ENCODE measurements around the gene EPN1. TPM values are rescaled to one million over a fixed set of nuclear protein-coding genes. Genes with fewer than 3 reads are reported as not detected.

The EPN1 gene
- total and polyA plus RNA-seq, 2 of the 13 experiments (the other 11 are each of a cell fraction or from before 2014, with no cell fraction given), result 28.9 to 31.7 TPM

GRCh38 chr19:55643003-55643886 is 31.8 kb upstream of the EPN1 start, which contains the start of gene ZNF581:
TSS of gene ZNF581 (plus strand) at chr19:55643649. CDS start at chr19:55644572, 923 bp downstream.
- Histone ChIP-seq H3K9me3 (ENCODE audit: low read length) (no peaks in the 10 kb centered on the region), H2AFZ (ENCODE audit: low read length) (no peak within 1 kb of the TSS), H3K4me3 (replicated peaks in 1 of 3; ENCODE audit: insufficient read depth in 1 of 3, low read depth in 2 of 3, low read length in 3 of 3) (peak within 1 kb of the TSS; percentile 92 to 96 (median 92)), H4K20me1 (ENCODE audit: insufficient read depth, low read length) (no peaks in the 10 kb centered on the region), H3K4me1 (ENCODE audit: insufficient read depth, low read length) (peaks cover 57% of the 10 kb centered on the region), H3K9ac (ENCODE audit: insufficient read depth, low read depth, low read length) (peak within 1 kb of the TSS; percentile 84), H3K36me3 (replicated peaks in 1 of 2; ENCODE audit: control insufficient read depth in 1 of 2, insufficient read depth in 2 of 2, low read length in 2 of 2) (peaks cover 0 to 10% of the 10 kb centered on the region in 2 experiments; a peak in 2 of 5 replicates), H3K79me2 (ENCODE audit: insufficient read depth, low read length) (peaks cover 39% of the 10 kb centered on the region), H3K27ac (ENCODE audit: extremely low read length, insufficient read depth, low read length) (peak within 1 kb of the TSS; percentile 79), H3K4me2 (ENCODE audit: low read depth, low read length) (peak within 1 kb of the TSS; percentile 96), H3K27me3 (ENCODE audit: control insufficient read depth in 1 of 2, insufficient read depth in 2 of 2, low read length in 2 of 2) (no peaks in the 10 kb centered on the region; a peak in 1 of 5 replicates)
- ChIA-PET CTCF (ENCODE audit: low intra/inter-chr PET ratio, low total read pairs) (interaction anchor here (1.7 kb wide), 1 partner anchor 11 kb away, joined by 4 read pairs; no protein-coding TSS in a partner anchor), POLR2A (interaction anchor here (0.5 to 2.4 kb wide), 6 partner anchors 10 to 167 kb away, joined by 3 to 19 read pairs (median 9); partner anchors contain the start of genes U2AF2, ZNF628 and ZNF784)
- ATAC-seq (peak; percentile 47), DNase-seq (ENCODE audit: low spot score) (peak; percentile 57), FAIRE-seq (peak; percentile 69)
- BruUV-seq (replicated peaks), result no TSS peak
- intact Hi-C loops (cut with micrococcal nuclease; ENCODE audit: unreplicated experiment) (no loop called here), in situ Hi-C loops (cut with HindIII; ENCODE audit: extremely low pct_ligation_motif_present, low pct_unique_long_range_greater_than_20kb) (no loop called here)
- 3% methylated on average over 36 of the region's 56 CpGs for WGBS (ENCODE audit: low lambda C conversion rate)
- TF ChIP-seq MXI1 (IDR thresholded peaks at IDR 0.05; ENCODE audit: borderline replicate concordance, low read depth, low read length) (peak; percentile 88; the same call in 2 of the 3 replicates), NAIF1 (CRISPR knock-in tag; IDR thresholded peaks at IDR 0.05; ENCODE audit: borderline replicate concordance) (peak; percentile 49; the same call in 1 of the 2 replicates), ZBTB20 (CRISPR knock-in tag; IDR thresholded peaks at IDR 0.05; ENCODE audit: borderline replicate concordance, low read depth) (peak; percentile 62; the same call in 1 of the 2 replicates), SP5 (CRISPR knock-in tag; IDR thresholded peaks at IDR 0.05; ENCODE audit: borderline replicate concordance, low read depth) (peak; percentile 88), ELF4 (CRISPR knock-in tag; IDR thresholded peaks at IDR 0.05; ENCODE audit: borderline replicate concordance) (peak; percentile 14; the same call in 1 of the 2 replicates), PHF20 (CRISPR knock-in tag; IDR thresholded peaks at IDR 0.05) (peak; percentile 82), TIGD3 (CRISPR knock-in tag; IDR thresholded peaks at IDR 0.05; ENCODE audit: borderline replicate concordance) (peak; percentile 60; the same call in 1 of the 2 replicates), ELK4 (CRISPR knock-in tag; IDR thresholded peaks at IDR 0.05; ENCODE audit: borderline replicate concordance) (no peak), ZNF597 (CRISPR knock-in tag; IDR thresholded peaks at IDR 0.05) (no peak), YEATS2 (CRISPR knock-in tag; IDR thresholded peaks at IDR 0.05; ENCODE audit: borderline replicate concordance) (peak; percentile 86), ZNF709 (CRISPR knock-in tag; IDR thresholded peaks at IDR 0.05) (no peak), NCOA1 (CRISPR knock-in tag; IDR thresholded peaks at IDR 0.05) (no peak), CEBPB (IDR thresholded peaks at IDR 0.05; ENCODE audit: borderline replicate concordance, low read depth, low read length) (no peak), ZBTB2 (CRISPR knock-in tag; IDR thresholded peaks at IDR 0.05; ENCODE audit: low read depth) (peak; percentile 37; the same call in 1 of the 2 replicates), ZNF713 (CRISPR knock-in tag; IDR thresholded peaks at IDR 0.05) (0 out of 2 replicates have a peak, but pooled peaks have one; percentile 32), ZNF296 (CRISPR knock-in tag; conservative IDR thresholded peaks at IDR 0.05) (no peak)
